Inflammatory macrophage treated with lipopolysaccharide for 4 hours (primary cell): Measurements from ENCODE around the gene CYP2A6.
"Not testable (repeated sequence)": the region's sequence is repeated elsewhere in the genome, so short reads cannot be mapped to it uniquely, and the experiment has no call there.

Experiments used
- DNase-seq: peaks from one replicate; pipeline ENCODE4 v3.0.0-alpha.2; 2020

Gene CYP2A6

DNA sequence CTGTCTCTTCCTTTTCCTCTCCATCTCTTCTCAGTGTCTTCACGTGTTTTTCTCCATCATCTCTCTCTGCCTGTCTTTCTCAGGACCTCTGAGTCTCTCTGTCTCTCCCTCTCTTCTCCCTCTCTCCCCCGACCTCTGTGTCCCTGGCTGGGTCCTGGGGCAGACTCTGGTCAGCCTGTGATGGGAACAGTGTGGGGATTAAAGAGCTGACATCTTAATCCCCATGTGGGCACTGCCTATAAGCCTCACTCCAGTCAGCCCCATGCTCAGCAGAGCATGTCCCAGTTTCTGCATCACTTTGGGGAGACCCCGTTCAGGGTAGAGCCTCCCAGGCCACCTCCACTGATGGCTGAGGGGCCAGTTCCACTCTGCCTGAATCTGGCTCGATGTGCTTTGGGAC lies 35.0 kb downstream of the CYP2A6 start:
- DNase-seq: no peak

DNA sequence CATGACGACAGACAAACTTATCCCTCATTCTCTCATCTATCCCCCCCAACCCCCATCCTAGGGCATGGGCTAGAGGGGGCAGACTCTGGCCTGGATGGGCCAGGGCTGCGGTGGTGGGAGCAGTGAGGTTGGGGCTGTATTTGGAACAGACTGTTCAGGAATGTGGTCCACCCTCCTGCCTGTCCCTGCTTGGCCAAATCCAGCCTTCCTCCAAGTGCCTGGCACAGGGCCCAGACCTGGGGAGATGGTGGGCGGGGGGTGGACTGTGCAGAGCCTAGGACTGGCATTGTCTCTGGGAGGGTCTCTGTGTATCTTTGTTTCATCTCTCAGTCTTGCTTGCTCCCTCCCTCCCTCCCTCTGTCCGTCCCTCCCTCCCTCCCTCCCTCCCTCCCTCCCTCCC lies 37.1 kb downstream of the CYP2A6 start:
- no peak for DNase-seq

DNA sequence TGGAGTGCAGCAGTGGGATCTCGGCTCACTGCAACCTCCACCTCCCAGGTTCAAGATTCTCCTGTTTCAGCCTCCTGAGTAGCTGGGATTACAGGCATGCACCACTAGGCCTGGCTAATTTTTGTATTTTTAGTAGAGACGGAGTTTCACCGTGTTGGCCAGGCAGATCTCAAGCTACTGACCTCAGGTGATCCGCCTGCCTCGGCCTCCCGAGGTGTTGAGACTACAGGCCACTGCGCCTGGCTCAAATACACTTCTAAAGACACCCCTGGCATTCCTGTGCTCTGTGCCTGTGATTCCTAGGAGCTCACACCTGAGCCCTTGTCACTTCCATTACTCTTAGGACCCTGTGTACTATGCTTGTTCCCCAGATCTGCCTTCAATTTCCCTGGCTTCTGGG lies 37.7 kb downstream of the CYP2A6 start:
- DNase-seq: not testable (repeated sequence)

DNA sequence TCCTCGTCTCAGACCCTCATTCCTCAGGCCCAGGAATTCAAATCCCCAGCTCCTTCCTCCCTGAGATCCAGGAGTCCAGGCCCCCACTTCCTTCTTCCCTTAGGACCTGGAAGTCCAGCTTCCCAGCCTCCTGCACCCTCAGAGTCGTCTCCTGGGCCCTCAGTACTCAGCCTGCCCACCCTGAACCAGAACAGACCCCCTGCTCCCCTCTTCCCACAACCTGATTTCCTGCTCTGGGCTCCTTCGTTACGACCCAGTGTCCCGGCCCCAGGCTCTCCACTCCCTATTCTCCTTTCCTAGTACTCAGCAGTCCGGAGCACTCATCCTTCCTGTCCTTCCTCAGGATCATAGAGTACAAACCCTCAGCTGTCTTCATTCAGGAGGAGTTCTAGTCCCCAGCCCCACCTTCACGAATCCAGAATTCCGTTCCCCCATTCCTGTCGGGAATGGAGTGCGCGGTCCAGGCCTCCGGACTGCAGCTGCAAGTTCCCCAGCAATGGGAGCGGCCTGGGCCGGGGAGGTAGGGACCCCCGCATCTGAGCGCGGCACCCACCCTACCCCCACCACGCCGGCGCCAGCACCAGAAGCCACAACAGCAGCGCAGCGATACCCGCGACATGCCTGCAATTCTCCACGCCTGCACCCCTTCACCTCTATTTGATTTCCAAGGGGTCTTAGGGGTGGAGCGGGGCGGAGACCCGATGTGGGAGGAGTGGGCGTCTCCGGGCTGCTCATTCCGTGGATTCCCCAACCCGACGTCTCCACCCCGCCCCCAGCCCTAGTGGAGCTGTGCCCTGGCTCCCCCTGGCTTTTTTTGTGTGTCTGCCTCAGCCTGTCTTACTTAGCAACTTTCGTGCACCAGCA lies 38.5 kb downstream of the CYP2A6 start:
- DNase-seq: no peak

DNA sequence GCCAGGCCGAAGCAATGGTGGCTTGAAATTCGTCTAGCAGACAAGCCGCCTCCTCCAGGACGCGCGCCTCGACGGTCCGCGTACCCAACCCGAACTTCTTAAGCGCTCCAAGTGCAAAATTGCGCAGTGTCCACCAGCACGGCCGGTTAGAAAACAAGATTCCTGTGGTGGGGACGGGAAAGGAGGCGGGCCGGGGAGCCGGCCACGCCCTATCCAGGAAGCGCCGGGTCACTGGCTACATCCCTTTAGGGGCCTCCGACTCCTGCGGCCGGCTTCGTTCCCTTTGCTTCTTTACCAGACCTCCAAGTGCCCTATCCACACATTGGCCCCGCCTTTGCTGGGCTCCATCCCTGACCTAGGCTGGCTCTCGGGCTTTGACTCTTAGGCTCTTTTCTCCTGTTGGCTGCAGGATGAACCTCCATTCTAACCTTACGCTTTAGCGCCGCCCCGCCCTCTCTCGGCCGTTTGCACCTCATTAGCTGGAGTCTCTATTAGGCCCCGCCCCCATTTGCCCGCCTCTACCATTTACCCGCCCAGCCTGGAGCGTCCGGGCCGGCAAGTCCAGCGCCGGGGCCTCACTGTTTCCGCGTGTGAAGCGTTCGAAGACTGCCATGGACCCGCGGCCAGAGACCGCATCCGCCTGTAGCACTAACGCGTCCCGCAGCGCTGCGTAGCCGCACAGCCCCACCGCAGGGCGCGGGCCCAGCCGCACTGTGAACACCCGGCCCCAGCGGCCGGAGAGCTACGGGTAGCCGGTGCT lies 39.4 kb downstream of the CYP2A6 start:
- peak; percentile 52 for DNase-seq

DNA sequence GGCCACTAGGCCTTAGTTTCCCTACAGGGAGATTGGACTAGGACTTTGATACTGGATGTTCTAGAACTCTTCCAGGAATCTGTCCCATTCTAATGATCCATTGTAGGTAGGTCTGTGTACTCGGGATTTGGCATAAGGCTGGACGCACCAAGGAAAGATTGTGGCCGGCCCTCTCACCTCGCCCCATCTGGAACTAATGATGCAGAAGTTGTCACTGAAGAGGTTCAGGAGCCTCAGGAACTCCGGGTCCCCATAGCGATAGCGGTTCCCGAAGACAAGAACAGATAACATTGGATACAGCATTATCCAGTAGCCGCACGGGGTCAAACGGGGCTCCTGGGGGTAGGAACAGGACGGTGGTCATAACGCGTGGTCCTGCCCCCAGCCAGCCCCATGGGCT lies 40.1 kb downstream of the CYP2A6 start:
- DNase-seq: no peak

DNA sequence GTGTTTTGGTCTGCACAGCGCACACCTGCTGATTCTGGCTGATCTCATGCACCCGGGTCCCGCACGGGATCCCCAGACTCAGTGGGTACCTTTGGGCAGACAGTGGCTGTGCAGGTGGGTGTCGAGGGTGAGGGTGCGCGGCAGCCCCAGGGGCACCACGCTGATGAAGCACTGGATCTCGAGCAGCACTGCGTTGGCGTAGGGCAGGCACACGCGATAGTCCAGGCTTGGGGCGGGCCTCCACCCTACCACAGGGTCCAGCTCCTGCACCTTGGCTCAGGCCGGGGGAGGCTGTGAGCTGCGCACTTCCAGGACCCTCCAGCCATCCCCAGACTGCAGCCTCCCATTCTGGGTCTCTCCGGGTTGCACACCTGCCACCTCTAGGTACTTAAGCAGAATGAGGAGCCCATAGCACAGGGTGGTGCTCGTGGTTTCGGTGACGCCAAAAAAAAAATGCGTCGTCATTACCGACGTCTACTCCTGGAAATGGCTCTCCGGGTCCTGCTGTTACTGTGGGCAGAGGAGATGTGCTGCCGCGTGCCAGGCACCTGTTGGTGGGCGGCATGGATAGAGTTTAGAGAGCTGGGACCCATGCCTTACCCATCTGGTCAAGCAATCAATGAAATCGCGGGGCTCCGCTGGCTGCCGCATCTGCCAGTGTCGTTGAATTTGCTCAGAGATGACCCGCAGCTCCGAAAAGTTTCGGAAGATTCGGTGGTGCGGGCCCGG lies 40.7 kb downstream of the CYP2A6 start:
- DNase-seq: no peak

DNA sequence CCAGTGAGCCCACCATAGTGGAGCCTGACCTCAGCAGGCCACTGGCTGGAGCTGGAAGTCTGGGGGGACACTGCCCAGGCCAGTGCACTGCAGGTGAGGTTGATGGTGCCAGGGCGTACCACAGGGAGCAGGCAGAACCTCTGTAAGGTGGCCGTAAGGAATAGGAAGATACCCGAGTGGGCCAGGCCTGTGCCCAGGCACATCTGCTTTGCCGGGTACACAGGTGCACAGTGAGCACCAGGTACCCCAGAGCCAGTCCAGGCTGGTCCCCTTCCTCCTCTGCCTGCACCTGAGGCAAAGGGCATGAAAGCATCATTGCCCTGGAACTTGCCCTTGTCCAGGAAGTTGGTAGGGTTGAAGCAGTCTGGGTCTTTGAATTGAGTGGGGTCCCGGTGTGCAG lies 41.8 kb downstream of the CYP2A6 start:
- DNase-seq: no peak

DNA sequence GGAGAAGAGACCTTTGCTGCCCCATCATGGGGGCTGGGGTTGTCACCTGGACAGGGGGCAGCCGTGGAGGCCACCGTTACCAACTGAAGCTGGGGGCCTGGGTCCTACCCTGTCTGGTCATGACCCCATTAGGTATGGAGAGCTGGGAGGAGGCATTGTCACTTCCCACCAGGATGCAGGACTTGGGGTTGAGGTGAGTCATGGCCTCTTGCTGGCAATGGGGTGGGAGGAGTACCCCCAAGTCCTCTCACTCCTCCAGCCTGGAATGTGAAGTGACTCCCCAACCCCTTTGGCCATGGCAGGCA lies 42.3 kb downstream of the CYP2A6 start:
- DNase-seq: no peak

DNA sequence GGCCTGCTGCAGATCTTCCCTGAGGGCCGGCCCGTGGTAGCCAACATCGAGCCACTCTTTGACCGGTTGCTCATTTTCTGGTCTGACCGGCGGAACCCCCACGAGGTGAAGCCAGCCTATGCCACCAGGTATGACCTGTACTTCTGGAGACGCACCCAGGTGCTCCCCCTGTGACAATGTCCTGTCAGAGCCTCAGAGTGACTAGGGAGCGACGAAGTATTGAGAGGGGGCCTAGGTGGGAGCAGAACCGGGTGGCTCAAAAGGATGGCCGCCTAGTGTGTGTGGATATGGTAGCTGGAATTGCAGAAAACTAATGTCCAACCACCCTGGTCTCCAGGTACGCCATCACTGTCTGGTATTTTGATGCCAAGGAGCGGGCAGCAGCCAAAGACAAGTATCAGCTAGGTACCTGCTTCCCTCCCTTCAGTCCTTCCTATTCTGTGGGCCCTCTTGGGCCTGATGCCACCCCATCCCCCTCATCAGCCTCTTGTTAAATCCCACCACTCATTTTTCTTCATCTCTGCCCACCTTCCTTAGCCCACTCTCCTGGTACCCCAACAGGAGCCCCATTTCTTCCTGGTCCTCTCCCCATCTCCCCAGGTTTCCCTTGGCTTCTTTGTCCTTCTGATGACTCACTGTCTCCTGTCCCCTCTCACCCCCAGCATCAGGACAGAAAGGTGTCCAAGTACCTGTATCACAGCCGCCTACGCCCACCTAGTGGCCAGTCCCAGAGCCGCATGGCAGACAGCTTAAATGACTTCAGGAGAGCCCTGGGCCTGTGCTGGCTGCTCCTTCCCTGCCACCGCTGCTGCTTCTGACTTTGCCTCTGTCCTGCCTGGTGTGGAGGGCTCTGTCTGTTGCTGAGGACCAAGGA lies 42.9 kb downstream of the CYP2A6 start:
- no peak for DNase-seq

DNA sequence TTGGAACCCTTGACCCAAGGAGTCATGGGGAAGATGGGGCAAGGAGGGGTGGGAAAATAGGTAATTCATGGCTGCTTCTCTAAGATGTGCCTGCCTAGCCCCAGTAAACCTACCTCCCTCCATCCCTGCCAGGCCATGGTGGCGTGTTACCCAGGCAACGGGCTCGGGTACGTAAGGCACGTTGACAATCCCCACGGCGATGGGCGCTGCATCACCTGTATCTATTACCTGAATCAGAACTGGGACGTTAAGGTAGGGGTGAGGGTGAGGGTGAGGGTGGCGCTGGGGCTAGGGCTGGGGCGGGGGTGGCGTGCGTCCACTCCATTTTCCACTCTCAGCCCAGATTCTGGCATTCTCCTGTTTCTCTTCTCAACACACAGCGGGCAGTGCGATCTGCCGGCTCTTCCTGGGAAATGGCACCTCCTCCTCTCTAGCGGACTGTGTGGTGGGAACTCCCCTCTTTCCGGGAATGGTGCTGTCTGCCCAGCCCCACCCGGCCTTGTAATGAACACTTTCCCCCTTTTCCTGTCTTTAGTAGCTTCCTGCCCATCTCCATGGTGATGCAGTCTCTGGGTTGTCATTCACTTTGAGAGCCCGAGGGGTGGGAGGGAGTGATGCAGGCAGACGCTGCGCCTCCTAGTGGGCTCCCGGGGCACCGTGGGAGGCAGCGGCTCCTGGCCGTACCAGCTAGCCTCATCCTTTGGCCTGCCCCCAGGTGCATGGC lies 43.7 kb downstream of the CYP2A6 start:
- DNase-seq: peak; percentile 81

DNA sequence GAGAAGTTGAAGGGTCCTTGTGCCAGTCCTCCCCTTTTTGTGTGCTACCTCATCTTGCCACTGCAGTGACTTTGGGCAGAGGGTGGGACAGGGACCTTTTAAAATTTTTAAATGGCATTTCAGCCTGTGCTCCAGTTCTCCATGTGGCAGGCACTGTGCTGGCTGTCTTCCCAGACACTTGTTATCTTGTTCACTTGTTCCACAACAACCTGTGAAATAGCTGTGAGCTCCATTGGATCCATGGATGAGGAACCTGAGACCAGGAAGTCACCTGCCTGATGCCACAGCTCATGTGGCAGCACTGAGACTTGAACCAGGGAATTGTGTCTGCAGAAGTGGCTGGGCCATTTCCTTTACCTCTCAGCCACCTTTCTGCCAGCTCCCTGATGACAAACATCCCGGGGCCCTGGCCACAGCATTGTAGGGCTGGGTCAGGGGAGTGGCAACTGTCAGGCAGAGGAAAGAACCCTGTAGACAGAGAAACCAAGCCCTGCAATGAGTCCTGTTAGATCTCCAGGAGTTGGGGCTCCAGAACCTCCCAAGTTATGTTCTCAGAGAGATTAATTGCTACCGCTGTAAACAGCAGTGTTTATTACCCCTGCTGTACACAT lies 44.9 kb downstream of the CYP2A6 start:
- no peak for DNase-seq

DNA sequence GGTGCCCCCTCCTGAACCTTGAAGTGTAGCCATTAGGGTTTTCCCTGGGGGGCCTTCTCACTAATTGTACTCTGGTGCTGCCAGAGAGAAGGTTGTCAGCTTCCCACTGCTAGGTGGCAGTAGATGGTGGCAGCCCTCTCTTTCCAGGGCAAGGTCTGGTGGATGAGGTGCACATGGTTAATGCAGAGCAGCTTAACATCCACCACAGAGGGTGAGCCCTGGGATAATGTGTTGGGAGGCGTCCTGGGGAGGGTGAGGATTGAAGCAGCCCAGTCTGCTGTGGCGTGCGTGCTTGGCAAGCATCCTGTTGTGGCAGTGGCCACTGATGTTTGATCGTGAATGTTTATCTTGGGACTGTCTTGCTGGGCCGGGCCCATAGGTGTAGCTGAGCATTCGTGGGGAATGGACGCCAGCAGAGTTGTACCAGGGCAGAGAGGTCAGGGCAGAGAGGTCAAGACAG lies 45.4 kb downstream of the CYP2A6 start:
- DNase-seq: no peak

DNA sequence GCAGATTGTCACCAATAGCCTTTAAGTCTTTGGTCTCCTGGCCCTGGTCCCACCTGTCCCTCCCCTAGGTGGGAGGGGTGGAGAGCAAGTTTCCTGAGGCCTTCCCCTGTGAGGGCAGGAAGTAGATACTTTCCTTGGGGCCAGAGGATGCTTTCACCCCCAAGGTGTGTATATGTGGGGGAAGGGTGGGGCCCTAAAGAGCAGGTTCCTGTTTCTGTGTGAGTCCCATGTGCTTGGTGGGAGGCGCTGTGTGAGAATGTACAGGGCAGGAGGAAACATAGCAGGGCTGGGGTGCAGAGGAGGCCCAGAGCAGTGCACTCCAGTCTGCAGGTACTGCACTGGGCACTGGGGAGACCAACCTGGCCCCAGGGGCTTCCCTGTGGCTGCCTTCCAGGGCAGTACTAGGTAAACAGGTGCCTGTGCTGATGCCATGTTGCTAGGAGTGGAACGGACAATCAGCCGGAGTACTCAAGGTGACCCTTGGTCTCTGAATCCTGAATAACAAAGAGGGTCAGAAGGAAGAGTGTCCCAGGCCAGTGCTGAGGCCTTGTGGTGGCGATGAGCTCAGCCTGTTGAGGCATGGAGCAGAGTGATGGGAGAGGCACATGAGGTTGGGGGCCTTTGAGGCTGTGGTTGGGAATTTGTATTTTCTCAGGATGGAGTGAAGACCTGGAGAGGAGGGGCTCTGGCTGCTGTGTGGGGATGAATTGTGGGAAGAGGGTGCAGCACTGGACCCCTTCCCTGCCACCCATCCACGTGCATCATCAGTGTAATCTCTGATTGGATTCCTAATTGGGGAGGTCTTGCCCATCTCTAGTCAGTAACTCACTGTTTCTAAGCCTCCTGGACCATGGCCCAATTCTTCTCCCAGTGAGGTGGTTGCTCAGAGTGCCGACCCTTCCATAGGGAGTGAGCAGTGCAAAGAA lies 46.1 kb downstream of the CYP2A6 start:
- no peak for DNase-seq

DNA sequence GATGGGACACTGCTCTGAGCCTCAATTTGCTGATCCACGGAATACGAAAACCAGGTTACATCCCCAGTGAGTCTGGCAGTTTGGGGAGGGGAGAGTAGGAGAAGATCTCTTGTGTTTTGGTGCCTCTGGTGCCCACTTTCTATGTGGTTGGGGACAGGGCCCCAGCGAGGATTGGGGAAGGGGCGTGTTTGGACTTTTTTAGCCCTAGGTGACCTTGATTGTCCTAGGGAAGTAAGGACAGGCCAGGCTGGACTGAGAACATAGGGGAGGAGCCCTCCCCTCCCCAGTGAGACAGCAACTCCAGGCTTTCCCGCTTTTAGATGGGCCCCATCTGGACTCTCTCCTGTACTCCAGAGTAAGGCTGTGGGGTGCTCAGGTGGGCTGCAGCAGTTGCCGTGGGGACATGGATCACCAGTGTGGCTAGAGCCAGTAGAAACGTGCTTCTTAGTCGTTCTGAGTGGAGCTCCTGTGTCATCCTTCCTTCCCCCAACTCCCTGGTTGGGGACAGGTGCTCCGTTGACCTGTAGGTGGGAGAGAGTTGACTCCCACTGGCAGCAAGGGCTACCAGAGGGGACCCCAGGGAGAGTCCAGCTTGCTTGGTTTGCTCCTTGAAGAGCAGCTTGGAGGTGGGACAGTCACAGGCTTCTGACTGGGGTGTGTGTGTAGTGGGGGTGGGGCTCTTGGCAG lies 46.9 kb downstream of the CYP2A6 start:
- DNase-seq: no peak

DNA sequence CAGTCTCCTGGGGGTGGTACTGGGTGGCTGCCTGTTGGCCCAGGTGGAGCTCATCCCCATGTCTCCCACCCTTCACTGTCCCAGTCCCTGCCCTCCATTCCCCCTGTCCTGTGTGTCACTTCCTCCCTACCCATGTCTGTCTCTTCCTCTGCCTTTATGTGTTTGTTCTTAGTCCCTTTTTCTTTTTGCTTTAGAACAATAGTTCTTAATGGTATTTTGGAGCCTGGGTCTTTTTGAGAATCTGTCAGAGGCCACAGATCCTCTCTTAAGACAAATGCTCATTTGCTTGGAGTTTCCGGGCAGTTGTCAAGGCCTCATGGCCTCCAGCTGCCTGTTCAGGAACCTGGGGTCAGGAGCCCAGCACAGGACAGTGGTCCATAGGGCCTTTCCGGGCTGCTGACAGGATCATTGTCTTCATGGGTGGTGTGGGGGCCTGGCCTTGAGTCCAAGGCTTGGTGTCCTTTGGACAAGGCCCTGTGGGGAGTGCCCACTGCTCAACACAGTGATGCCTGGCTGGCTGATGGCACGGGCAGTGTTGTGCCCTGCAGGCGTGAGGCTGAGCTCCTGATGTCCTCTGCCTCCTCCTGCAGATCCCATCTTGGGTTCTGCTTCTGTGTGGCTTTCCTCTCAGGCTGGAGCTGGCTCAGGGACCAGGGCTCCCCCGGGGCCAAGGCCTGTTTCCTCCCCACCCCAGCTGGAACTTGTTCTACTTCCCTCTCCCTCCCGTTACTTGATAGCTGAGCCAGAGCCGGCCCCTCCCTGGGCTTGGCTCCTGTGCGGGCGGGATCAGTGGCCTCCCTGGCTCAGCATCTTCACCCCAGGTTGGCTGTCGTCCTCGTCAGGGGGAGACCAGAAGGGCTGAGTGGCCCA lies 47.7 kb downstream of the CYP2A6 start:
- peak; percentile 15 for DNase-seq

DNA sequence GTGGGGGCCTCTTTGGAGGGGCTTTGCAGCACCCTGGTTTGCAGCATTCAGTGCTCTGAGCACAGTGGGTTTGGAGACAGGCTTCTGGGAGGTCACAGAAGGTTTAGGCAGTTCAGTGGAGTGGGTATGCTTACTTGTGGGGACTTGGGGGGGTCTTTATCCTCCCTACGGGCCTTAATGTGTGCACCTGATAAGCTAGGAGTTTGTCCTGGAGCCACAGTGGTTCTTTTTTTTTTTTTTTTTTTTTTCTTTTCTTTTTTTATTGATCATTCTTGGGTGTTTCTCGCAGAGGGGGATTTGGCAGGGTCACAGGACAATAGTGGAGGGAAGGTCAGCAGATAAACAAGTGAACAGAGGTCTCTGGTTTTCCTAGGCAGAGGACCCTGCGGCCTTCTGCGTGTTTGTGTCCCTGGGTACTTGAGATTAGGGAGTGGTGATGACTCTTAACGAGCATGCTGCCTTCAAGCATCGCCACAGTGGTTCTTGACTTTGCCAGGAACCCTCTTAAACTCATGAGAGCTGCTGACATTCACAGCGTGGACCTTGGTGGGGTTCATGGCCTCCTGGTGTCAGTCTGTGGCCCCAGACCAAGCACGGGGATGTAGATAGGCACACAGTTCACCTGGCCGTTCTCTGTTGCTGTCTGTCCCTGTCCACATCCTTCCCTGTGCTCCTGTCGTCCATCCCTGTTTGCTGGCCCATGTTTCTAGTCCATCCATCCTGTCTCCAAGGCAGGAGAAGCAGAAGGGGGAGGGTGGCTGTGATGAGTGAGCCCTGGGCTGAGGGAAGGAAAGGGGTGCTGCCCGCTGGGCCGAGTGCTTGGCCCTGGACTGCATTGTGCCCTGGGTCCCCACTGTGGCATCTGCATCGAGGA lies 48.6 kb downstream of the CYP2A6 start:
- DNase-seq: no peak

DNA sequence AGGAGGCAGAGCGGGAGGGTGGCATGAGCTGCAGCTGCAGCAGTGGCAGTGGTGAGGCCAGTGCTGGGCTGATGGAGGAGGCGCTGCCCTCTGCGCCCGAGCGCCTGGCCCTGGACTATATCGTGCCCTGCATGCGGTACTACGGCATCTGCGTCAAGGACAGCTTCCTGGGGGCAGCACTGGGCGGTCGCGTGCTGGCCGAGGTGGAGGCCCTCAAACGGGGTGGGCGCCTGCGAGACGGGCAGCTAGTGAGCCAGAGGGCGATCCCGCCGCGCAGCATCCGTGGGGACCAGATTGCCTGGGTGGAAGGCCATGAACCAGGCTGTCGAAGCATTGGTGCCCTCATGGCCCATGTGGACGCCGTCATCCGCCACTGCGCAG lies 49.3 kb downstream of the CYP2A6 start:
- no peak for DNase-seq
